Vagina (tissue), 2 donors: ENCODE data around the gene GTF2H2.
"Not testable (repeated sequence)": the region's sequence is repeated elsewhere in the genome, so short reads cannot be mapped to it uniquely, and the experiment has no call there.

Experiments used
- POLR2A ChIP-seq, 2 donors: fragments of 450-650 bp; IDR thresholded peaks; one replicate each; pipeline ENCODE4 v1.6.1; 2017; ENCODE audit warnings: antibody characterized with exemption in 2 of 2, mild to moderate bottlenecking in 2 of 2, moderate library complexity in 2 of 2
- POLR2AphosphoS5 ChIP-seq, 2 donors: sonication (generic); formaldehyde crosslinking; IDR thresholded peaks; one replicate each; pipeline ENCODE4 v1.9.0; 2017; ENCODE audit warnings: antibody characterized with exemption in 2 of 2, mild to moderate bottlenecking in 2 of 2, low read depth in 1 of 2; ENCODE audit not compliant: insufficient read depth in 1 of 2
- TF ChIP-seq, protein P1 (sequence below), 3 experiments: fragments of 450-650 bp in 2 of 3; fragments of 200-600 bp in 1 of 3; sonication (generic) in 1 of 3; IDR thresholded peaks; one replicate each; pipeline ENCODE4 v1.5.1; 2017 to 2019; ENCODE audit warnings: antibody characterized with exemption in 3 of 3, mild to moderate bottlenecking in 2 of 3, moderate library complexity in 2 of 3

GRCh38 chr5:71089773-71090172 is 22.3 kb upstream of the GTF2H2 start:
- TF ChIP-seq, protein P1, sequence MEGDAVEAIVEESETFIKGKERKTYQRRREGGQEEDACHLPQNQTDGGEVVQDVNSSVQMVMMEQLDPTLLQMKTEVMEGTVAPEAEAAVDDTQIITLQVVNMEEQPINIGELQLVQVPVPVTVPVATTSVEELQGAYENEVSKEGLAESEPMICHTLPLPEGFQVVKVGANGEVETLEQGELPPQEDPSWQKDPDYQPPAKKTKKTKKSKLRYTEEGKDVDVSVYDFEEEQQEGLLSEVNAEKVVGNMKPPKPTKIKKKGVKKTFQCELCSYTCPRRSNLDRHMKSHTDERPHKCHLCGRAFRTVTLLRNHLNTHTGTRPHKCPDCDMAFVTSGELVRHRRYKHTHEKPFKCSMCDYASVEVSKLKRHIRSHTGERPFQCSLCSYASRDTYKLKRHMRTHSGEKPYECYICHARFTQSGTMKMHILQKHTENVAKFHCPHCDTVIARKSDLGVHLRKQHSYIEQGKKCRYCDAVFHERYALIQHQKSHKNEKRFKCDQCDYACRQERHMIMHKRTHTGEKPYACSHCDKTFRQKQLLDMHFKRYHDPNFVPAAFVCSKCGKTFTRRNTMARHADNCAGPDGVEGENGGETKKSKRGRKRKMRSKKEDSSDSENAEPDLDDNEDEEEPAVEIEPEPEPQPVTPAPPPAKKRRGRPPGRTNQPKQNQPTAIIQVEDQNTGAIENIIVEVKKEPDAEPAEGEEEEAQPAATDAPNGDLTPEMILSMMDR (IDR thresholded peaks at IDR 0.05) = not testable (repeated sequence)
- not testable (repeated sequence) for TF ChIP-seq POLR2A (IDR thresholded peaks at IDR 0.05); POLR2AphosphoS5 (IDR thresholded peaks at IDR 0.05; ENCODE audit: insufficient read depth in 1 of 2, low read depth in 1 of 2)
